DMS79 treated with DMSO at 0.1 percent for 48 hours (cell line): Measurements from ENCODE around the gene GRIFIN.

Source experiments
- DNase-seq: peaks from one replicate; lab custom pipeline; 2025; lab: John Stamatoyannopoulos, UW

Gene GRIFIN

DNA sequence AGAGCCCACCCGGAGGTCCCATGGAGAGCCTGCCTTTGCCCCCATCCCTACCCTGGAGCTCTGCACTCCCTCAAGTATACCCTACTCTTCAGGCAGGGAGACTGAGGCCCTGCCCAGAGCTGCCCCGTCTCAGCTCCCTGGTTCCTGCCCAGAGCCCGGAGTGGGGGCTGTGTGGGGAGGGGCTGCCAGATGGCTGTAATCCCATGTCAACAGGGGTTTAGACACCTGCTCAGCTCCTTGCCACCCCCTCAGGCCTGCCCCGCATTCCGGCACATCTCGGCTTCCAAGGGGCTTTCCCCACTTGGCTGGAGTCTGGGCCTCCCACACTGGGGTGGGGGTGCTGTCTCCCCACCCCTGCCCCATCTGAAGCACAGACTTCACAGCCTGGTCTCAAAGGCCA lies 22.5 kb upstream of the GRIFIN start:
- DNase-seq, result no peak

GRCh38 chr7:2497500-2498336 lies 21.5 kb upstream of the GRIFIN start:
- no peak for DNase-seq

- no peak for DNase-seq
Measured at GRCh38 chr7:2497065-2497464, 20.9 kb upstream of the GRIFIN start.

GRCh38 chr7:2496375-2496774 lies 20.2 kb upstream of the GRIFIN start:
- DNase-seq, result no peak

- no peak for DNase-seq
Measured at GRCh38 chr7:2495418-2496299, 19.5 kb upstream of the GRIFIN start.

GRCh38 chr7:2494191-2495130 lies 18.3 kb upstream of the GRIFIN start:
- DNase-seq, result no peak

DNA sequence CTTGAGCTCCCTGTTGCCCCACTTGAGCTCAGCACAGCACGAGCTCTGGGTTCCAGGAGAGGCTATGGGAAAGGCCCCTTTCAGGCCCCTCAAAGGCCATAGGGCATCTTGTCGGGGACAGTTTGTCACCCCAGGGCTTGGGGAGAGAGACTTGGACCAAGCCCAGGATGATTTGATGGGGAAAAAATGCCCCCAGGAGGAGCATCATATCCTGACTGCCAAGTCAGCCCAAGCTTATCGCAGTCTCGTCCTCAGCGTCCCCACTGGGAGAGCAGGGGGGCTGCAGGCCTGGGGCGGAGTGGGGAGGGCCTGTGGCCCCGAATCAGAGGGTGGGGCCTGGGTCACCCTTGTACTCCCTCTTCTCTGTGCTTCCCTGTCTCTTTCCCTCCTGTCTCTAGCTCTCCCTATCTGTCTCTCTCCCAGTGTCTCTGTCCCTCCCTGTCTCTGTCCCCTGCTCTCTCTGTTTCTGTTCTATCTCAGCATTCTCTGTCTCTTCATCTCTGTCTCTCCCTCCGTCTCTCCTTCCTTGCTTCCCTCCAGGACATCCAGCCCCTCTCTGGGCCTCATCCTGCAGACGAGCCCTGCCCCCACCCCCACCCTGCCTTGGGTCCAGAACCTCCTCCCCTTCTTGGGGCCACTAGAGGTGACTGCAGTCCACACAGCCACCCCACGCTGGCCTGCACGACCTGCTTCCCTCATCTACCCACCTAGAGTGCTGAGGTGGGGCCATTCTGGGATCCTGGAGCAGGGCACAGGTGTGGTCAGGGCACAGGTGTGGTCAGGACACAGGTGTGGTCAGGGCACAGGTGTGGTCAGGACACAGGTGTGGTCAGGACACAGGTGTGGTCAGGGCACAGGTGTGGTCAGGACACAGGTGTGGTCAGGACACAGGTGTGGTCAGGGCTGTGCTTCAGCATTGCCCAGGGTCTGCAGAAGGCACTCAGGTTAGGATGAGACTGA lies 17.3 kb upstream of the GRIFIN start:
- DNase-seq, result no peak

DNA sequence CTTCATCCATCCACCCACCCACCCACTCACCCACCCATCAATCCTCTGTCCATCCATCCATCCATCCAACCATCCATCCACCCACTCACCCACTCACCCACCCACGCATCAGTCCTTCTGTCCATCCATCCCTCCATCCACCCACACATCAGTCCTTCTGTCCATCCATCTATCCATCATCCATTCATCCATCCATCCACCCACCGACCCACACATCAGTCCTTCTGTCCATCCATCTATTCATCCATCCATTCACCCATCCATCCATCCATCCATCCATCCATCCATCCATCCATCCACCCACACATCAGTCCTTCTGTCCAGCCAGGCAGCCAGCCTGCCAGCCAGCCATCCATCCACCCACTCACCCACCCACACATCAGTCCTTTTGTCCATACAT lies 15.8 kb upstream of the GRIFIN start:
- DNase-seq, result no peak

DNA sequence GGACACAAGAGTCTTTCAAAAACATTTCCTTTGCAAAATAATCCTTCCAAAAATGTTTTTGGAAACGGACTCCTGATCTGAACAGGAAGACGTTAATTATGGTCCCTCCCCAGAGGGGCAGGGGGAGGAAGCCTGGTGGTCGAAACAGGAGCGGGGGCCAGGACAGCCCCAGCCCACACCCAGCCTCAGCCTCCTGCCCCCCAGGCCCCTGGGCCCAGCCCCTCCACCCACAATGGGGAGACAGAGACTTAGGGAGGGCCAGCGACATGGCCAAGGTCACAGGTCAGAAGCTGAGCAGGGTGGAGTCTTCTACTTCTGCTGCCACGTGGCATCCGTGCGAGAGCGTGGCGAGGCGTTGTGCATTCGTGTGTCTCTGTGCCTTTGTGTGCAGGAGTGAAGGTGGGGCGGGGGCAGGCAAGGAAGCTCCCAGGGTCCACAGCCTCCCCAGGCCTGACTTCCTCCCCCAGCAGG lies 14.0 kb upstream of the GRIFIN start:
- DNase-seq, result no peak

DNA sequence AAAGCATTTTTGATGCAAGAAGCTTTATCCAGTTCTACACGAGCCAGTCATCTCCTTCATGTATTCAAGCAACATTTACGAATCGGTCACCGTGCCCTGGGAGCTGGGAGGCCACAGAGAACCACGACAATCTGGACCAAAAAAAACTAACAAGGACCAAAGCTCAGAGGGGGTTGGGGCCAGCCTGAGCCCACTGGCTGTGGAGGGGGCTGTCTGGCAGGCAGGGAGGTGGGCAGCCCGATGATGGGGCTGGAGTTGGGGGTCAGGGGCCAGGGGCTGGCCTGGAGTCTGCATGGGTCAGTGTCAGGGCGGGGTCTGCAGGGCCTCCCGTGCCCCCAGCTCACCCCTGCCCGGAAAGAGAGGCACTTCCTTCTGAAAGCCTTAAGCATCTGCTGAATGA lies 12.5 kb upstream of the GRIFIN start:
- no peak for DNase-seq

- DNase-seq, result no peak
Measured at GRCh38 chr7:2488272-2488645, 12.1 kb upstream of the GRIFIN start.

DNA sequence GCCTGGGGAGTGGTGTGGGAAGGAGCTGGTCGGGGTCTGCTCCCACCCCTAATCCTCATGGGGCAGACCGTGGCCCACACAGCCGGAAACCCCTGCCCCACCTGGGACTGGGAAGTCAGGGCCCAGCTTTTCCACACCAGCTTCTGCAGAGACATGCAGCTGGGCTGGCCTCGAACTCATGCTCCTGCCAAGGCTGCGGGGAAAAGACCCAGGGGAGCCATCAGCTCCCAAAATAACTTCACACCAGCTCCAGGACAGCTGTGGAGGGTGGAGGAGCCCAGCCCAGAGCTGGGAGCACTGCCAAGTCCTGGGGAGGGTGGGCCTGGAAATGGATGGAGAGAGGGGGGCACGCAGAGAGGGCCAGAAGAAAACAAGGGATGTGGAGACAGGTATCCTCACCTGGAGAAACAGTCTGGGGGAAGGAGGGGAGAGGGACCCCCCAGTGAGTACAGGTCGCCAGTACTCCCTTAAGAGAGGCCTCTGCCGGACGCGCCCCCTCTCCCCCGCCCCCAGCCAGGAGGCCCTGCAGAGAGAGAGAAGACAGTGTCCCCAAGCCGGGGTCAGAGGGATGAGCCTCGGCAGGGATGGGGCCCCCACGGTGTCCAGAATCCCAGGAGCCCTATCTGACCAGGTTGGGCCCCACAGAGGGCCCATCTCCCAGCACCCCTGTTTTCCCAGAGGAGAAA lies 11.5 kb upstream of the GRIFIN start:
- DNase-seq, result no peak

GRCh38 chr7:2484868-2485267 lies 8.7 kb upstream of the GRIFIN start:
- no peak for DNase-seq

GRCh38 chr7:2483494-2483893 lies 7.3 kb upstream of the GRIFIN start:
- no peak for DNase-seq

DNA sequence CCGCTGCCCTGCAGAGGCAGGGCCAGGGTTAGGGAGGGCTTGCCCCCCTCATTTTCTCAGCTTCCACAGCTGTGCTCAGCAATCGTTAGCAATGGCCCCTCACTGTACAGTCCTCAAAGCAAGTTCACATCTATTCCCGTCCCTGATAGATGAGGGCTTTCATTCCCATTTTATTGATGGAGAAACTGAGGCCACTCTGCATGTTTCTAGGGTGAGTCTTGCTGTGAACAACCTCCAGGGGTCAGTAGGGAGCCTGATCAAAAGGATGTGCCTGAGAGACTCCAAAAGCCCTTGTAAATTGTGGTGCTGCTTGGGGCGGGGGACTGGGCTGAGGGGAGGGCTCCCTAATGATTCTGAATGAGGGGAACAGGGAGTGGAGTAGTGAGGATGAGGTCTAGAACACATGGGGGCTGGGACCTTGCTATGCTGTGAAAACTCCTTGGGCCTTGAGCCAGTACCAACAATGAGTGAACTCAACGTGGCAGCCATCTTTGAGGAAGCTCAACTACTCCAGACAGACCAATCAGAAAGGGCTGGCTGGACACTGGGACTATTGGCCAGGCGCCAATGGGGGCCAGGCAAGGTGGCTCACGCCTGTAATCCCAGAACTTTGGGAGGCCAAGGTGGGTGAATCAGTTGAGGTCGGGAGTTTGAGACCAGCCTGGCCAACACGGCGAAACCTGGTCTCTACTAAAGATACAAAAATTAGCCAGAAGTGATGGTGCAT lies 6.7 kb upstream of the GRIFIN start:
- DNase-seq, result no peak

GRCh38 chr7:2481195-2481594 lies 5.0 kb upstream of the GRIFIN start:
- DNase-seq, result no peak

GRCh38 chr7:2480070-2480408 lies 3.8 kb upstream of the GRIFIN start:
- no peak for DNase-seq

- DNase-seq, result no peak
Measured at GRCh38 chr7:2479276-2480069, 3.3 kb upstream of the GRIFIN start.

- no peak for DNase-seq
Measured at GRCh38 chr7:2478800-2479199, 2.6 kb upstream of the GRIFIN start.
